Heart right ventricle (tissue), 16 donors: Measurements from ENCODE around the gene FLNB. TPM values are rescaled to one million over a fixed set of nuclear protein-coding genes. Genes with fewer than 3 reads are reported as not detected.

Source experiments
- ATAC-seq, 8 donors: fragments of 200-7000 bp; cut with Tn5 transposase; one replicate each; pipeline ENCODE4 v1.9.1; 2020; ENCODE audit warnings: mild to moderate bottlenecking in 8 of 8, moderate library complexity in 8 of 8, moderate number of reproducible peaks in 1 of 8
- DNase-seq, 2 donors: peaks; one replicate each; pipeline ENCODE4 v3.0.0-alpha.2; 2020
- H3K27ac ChIP-seq, 10 donors: fragments of 200-600 bp; sonication (generic) in 2 of 10; one replicate each; pipeline versions ENCODE4 v1.5.0 to v1.8.0; 2020 to 2022; ENCODE audit warnings: mild to moderate bottlenecking in 3 of 10
- H3K27me3 ChIP-seq, 7 donors: fragments of 200-600 bp; one replicate each; pipeline ENCODE4 v1.8.0; 2021 to 2022; ENCODE audit warnings: mild to moderate bottlenecking in 2 of 7
- H3K36me3 ChIP-seq, 9 donors: fragments of 200-600 bp; sonication (generic) in 1 of 9; one replicate each; pipeline versions ENCODE4 v1.5.0 to v1.8.0; 2020 to 2022; ENCODE audit warnings: mild to moderate bottlenecking in 2 of 9
- H3K4me1 ChIP-seq, 9 donors: fragments of 200-600 bp; sonication (generic) in 1 of 9; one replicate each; pipeline versions ENCODE4 v1.5.0 to v1.8.0; 2020 to 2022; ENCODE audit warnings: mild to moderate bottlenecking in 4 of 9
- H3K4me3 ChIP-seq, 10 donors: fragments of 200-600 bp; sonication (generic) in 2 of 10; one replicate each; pipeline versions ENCODE4 v1.5.0 to v1.8.0; 2020 to 2022; ENCODE audit warnings: mild to moderate bottlenecking in 7 of 10, moderate library complexity in 2 of 10
- H3K9me3 ChIP-seq, 11 donors: fragments of 200-600 bp in 10 of 11; sonication (generic) in 2 of 11; one replicate each; pipeline versions ENCODE4 v1.5.0 to v1.8.0; 2013 to 2022; ENCODE audit warnings: mild to moderate bottlenecking in 2 of 11, control low read depth in 1 of 11, moderate library complexity in 1 of 11
- WGBS, 2 donors: extraction: QIAGEN DNeasy Blood & Tissue Kit; methylation state at CpG; one replicate each; pipeline ENCODE4 v1.1.7; 2013; ENCODE audit warnings: inconsistent platforms in 1 of 2; 5-methylcytosine and 5-hydroxymethylcytosine counted together
- intact Hi-C, 10 donors: fragments of 100-400 bp; cut with DNase I; formaldehyde crosslinking; loops; one replicate each; pipeline versions ENCODE4 v1.11.1 to v1.14.2; 2022
- polyA plus RNA-seq, 2 donors: library from polyadenylated mRNA; stranded (reverse); fragments of 200-250 nt; gene quantifications; one replicate each; pipeline ENCODE4 v1.2.3, GENCODE V29; 2013
- total RNA-seq, 10 donors: library from RNA; stranded (reverse); fragmentation: NEBNext Ultra II Directional in 3 of 10; extraction: Animal tissue kit (Norgen Biotek cat#: 25700) in 3 of 10; gene quantifications; one replicate each; pipeline versions ENCODE4 v1.2.1 to v1.2.4, GENCODE V29; 2021 to 2023
- TF ChIP-seq, protein P1 (sequence below), 9 donors: fragments of 200-600 bp; sonication (generic) in 2 of 9; IDR thresholded peaks; one replicate each; pipeline versions ENCODE4 v1.5.0 to v1.8.0; 2021 to 2022; ENCODE audit warnings: antibody characterized with exemption in 9 of 9, mild to moderate bottlenecking in 5 of 9, moderate library complexity in 1 of 9
- donor health status: Arrhythmogenic right ventricular cardiomyopathy.
- donor health status: ischemic (EF 13 %, LVEDD 7.1; RV severe dilation, severe dysfunction).
- donor health status: healthy with polysubstance abuse.
- donor health status: DM: no; HTN: yes; CAD: no.
- donor health status: DM: no; HTN: no; CAD: no.
- donor health status: ischemic (EF 25% LVEDD 6.9; RV normal size, moderate dysfunction).
- donor health status: ischemic (EF 25% LVEDD 5.7; RV mildly dilated, moderate dysfunction).
- donor health status: healthy.
- donor health status: DM: yes; HTN: yes; CAD: no.
- donor health status: Ischemic cardiomyopathy.
- donor health status: ischemic (EF 35%, LVEDD 5.7; RV mildly dilated, moderate dysfunction).
- donor health status: nonischemic (EF 11% LVEDD 7.7; RV severe dilation, severe dysfunction).
- donor health status: DM: yes; HTN: yes; CAD: no.
- donor health status: PGD.
- donor health status: ischemic (EF 29% LVEDD 5.4; RV normal size, mild dysfunction).
- donor health status: nonischemic (EF 23%, LVEDD 6.1; RV moderate dilation, normal function).

Gene FLNB
- total and polyA plus RNA-seq, 12 donors, result 27.4 to 65.3 (median 38.6) TPM

DNA sequence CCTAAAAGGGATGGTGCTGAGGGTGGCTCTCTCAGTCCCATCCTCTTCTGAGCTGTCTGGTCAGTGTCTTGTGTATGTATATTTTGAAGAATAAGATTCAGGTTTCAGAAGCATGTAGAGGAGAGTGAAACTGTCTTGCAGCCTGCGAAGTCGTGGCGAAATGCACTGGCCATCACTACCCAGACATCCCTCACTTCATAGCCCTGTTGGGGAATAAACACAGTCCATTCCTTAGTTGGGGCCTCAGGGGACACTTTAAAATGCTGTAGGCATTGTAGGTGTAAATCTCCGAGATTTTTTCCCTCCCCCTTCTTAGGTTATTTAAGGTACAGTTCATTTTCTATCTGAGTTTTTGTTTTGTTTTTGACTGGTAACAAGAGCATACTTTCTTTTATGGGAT is 108.8 kb downstream of the FLNB start:
- TF ChIP-seq, protein P1, sequence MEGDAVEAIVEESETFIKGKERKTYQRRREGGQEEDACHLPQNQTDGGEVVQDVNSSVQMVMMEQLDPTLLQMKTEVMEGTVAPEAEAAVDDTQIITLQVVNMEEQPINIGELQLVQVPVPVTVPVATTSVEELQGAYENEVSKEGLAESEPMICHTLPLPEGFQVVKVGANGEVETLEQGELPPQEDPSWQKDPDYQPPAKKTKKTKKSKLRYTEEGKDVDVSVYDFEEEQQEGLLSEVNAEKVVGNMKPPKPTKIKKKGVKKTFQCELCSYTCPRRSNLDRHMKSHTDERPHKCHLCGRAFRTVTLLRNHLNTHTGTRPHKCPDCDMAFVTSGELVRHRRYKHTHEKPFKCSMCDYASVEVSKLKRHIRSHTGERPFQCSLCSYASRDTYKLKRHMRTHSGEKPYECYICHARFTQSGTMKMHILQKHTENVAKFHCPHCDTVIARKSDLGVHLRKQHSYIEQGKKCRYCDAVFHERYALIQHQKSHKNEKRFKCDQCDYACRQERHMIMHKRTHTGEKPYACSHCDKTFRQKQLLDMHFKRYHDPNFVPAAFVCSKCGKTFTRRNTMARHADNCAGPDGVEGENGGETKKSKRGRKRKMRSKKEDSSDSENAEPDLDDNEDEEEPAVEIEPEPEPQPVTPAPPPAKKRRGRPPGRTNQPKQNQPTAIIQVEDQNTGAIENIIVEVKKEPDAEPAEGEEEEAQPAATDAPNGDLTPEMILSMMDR (IDR thresholded peaks at IDR 0.05), result no peak
- WGBS, 2 donors, result 75 to 81% methylated on average over 4 of the region's 4 CpGs
- Histone ChIP-seq H3K4me3 (no peak overlapping the region), H3K27ac (peak overlapping the region in 4 of 10 donors; percentile 16 to 61 (median 46)), H3K9me3 (no peaks in the 10 kb centered on the region), H3K27me3 (no peaks in the 10 kb centered on the region), H3K36me3 (peaks cover 0 to 84% (median 24%) of the 10 kb centered on the region in 9 donors), H3K4me1 (peaks cover 18 to 56% (median 47%) of the 10 kb centered on the region in 9 donors)
- ATAC-seq, result no peak
- intact Hi-C loops, result loop anchor here in 3 of 10 donors (5.0 to 10.0 kb wide), 2 partner anchors 110 to 112 kb away; partner anchors contain the start of gene FLNB (in 3 of the 3)
- DNase-seq, result no peak

DNA sequence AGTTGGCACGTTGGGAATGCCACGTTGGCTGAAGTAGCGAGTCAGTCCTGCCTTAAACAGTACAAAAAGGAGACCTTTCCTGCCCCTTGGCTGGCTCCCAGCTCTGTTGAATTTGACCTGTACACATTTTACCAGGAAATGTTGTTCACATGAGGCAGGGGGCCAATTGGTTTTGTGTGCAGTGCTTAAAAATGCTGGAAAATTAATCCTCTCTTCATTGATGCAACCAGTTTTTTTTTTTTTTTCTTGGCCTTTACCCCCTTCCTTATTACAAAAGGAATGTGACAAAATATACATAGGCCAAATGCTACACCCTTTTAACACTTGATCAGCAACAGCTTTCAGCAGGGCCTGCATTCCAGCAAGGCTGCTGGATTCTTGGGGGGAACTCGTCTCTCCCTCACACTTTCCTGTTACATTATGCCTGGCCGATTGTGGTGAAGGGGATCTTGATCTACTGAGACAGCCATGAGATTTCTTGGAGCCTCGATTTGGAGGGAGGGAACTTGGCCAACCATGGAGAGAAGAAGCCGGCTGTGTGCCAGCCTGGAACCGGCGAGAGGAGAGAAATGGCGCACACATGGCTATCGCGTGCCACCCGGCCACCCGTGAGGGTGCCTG is 109.4 kb downstream of the FLNB start:
- DNase-seq (peak in 1 of 2 donors; percentile 69), ATAC-seq (peak in 7 of 8 donors; percentile 11 to 59 (median 44))
- Histone ChIP-seq H3K27me3 (no peaks in the 10 kb centered on the region), H3K4me3 (no peak overlapping the region), H3K9me3 (no peaks in the 10 kb centered on the region), H3K27ac (peak overlapping the region in 6 of 10 donors; percentile 16 to 61 (median 41)), H3K36me3 (peaks cover 0 to 82% (median 18%) of the 10 kb centered on the region in 9 donors), H3K4me1 (peaks cover 18 to 56% (median 47%) of the 10 kb centered on the region in 9 donors)
- WGBS, 2 donors, result 66 to 71% methylated on average over 14 of the region's 14 CpGs
- intact Hi-C loops, result loop anchor here in 3 of 10 donors (5.0 to 10.0 kb wide), 2 partner anchors 110 to 113 kb away; partner anchors contain the start of gene FLNB (in 3 of the 3)
- TF ChIP-seq, protein P1 (IDR thresholded peaks at IDR 0.05), result no peak

DNA sequence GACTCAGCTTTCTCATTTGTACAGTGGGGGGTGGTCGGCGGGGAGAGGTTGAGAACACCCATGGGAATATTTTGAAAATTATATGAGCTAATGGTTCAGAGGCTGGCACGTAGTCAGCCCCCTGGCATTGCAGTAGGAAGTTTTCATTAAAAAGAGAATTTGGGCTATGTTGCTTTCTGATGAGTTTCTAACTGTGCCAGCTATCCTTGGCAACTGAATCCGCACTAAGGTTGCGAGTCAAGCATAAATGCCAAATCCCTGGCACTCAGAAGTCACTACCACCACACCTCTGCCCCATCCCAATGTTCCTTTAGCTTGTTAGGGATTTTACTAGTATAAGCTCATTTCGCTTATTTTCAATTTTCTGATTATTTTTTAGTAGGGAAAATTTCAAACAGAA is 111.0 kb downstream of the FLNB start:
- intact Hi-C loops, result loop anchor here in 3 of 10 donors (5.0 to 10.0 kb wide), 2 partner anchors 112 to 114 kb away; partner anchors contain the start of gene FLNB (in 3 of the 3)
- 89 to 94% methylated on average over 6 of the region's 6 CpGs for WGBS, 2 donors
- H3K27ac ChIP-seq, result peak overlapping the region in 4 of 10 donors; percentile 47 to 75 (median 72)

More for the DNA sequence above, 111.0 kb downstream of the FLNB start:
- H3K4me3 ChIP-seq, result no peak overlapping the region
- H3K36me3 ChIP-seq, result peaks cover 0 to 82% (median 18%) of the 10 kb centered on the region in 9 donors
- no peaks in the 10 kb centered on the region for H3K27me3 ChIP-seq
- H3K9me3 ChIP-seq, result no peaks in the 10 kb centered on the region
- ATAC-seq (no peak), DNase-seq (no peak)
- H3K4me1 ChIP-seq, result peaks cover 18 to 56% (median 47%) of the 10 kb centered on the region in 9 donors
- TF ChIP-seq, protein P1 (IDR thresholded peaks at IDR 0.05), result no peak
